HepG2 (cell line): Measurements from ENCODE around the gene MTREX. TPM values are rescaled to one million over a fixed set of nuclear protein-coding genes. Genes with fewer than 3 reads are reported as not detected.

ENCODE experiments used
- ATAC-seq: fragments of 200-7000 bp; cut with Tn5 transposase; 3 replicates; pipeline ENCODE4 v1.9.1; 2020; ENCODE audit warnings: mild to moderate bottlenecking, moderate library complexity
- BruUV-seq: library from RNA; stranded (reverse); fragments of 400-500 nt; replicated peaks from 2 replicates; lab custom pipeline; 2021; lab: Mats Ljungman, UMichigan
- CTCF ChIA-PET: fragments of 300-600 bp; formaldehyde crosslinking; extraction: SDS; loops from one replicate; lab custom pipeline; 2021; ENCODE audit warnings: low total read pairs, inconsistent platforms, low intra/inter-chr PET ratio; lab: Yijun Ruan, JAX
- POLR2A ChIA-PET: fragments of 350-600 bp; sonication (Branson Sonifier 250); formaldehyde crosslinking; loops from one replicate; lab custom pipeline; 2020; ENCODE audit warnings: antibody characterized with exemption, inconsistent platforms; lab: Yijun Ruan, JAX
- DNase-seq: peaks from one replicate; pipeline ENCODE4 v3.0.0-alpha.2; 2015; ENCODE audit warnings: low spot score
- FAIRE-seq: peaks from 3 replicates; lab custom pipeline; 2011; peaks lifted over from hg19 to GRCh38; lab: Jason Lieb, UNC
- H2AFZ ChIP-seq: one replicate; pipeline ENCODE4 v1.6.1; 2011; ENCODE audit warnings: low read length, inconsistent platforms
- H3K27ac ChIP-seq: fragments of 300-600 bp; 3 replicates; pipeline ENCODE4 v1.8.0; 2011; ENCODE audit warnings: mixed run types, mild to moderate bottlenecking, mixed read lengths, low read length, inconsistent platforms; ENCODE audit not compliant: insufficient read depth; ENCODE audit errors: extremely low read length
- H3K27me3 ChIP-seq, 2 experiments: fragments of 200-600 bp in 1 of 2; 2 replicates in 1 of 2; 3 replicates in 1 of 2; pipeline versions ENCODE4 v1.6.0 to v1.8.0; 2011; ENCODE audit warnings: low read length in 2 of 2, mild to moderate bottlenecking in 2 of 2, moderate library complexity in 2 of 2, inconsistent platforms in 1 of 2; ENCODE audit not compliant: insufficient read depth in 2 of 2, control insufficient read depth in 1 of 2
- H3K36me3 ChIP-seq, 2 experiments: fragments of 200-600 bp in 1 of 2; replicated peaks in 1 of 2; 2 replicates in 1 of 2; 3 replicates in 1 of 2; pipeline versions ENCODE4 v1.5.1 to v1.8.0; 2011; ENCODE audit warnings: low read length in 2 of 2, inconsistent platforms in 1 of 2; ENCODE audit not compliant: insufficient read depth in 2 of 2, control insufficient read depth in 1 of 2
- H3K4me1 ChIP-seq: 2 replicates; pipeline ENCODE4 v1.5.1; 2012; ENCODE audit warnings: low read length, inconsistent platforms; ENCODE audit not compliant: insufficient read depth
- H3K4me2 ChIP-seq: 2 replicates; pipeline ENCODE4 v1.6.0; 2011; ENCODE audit warnings: low read depth, low read length, inconsistent platforms
- H3K4me3 ChIP-seq, 3 experiments: fragments of 200-600 bp in 1 of 3; sonication (generic), shearing (Covaris generic) in 1 of 3; replicated peaks in 1 of 3; 2 replicates each; pipeline ENCODE4 v1.5.1; 2011 to 2016; ENCODE audit warnings: low read length in 3 of 3, inconsistent platforms in 2 of 3, low read depth in 2 of 3, mild to moderate bottlenecking in 2 of 3, control low read depth in 1 of 3, mixed read lengths in 1 of 3; ENCODE audit not compliant: insufficient read depth in 1 of 3
- H3K79me2 ChIP-seq: one replicate; pipeline ENCODE4 v1.6.1; 2011; ENCODE audit warnings: low read length, inconsistent platforms; ENCODE audit not compliant: insufficient read depth
- H3K9ac ChIP-seq: 2 replicates; pipeline ENCODE4 v1.6.0; 2011; ENCODE audit warnings: mild to moderate bottlenecking, low read depth, low read length, inconsistent platforms; ENCODE audit not compliant: insufficient read depth
- H3K9me3 ChIP-seq: 2 replicates; pipeline ENCODE4 v1.5.1; 2012; ENCODE audit warnings: mild to moderate bottlenecking, low read length
- H4K20me1 ChIP-seq: 2 replicates; pipeline ENCODE4 v1.6.0; 2011; ENCODE audit warnings: inconsistent platforms, mild to moderate bottlenecking, low read length, moderate library complexity; ENCODE audit not compliant: insufficient read depth
- ATF7-NPFF ChIP-seq: sonication (generic); formaldehyde crosslinking; IDR thresholded peaks from 2 replicates; pipeline ENCODE4 v1.8.1; 2023; ENCODE audit warnings: mild to moderate bottlenecking, low read depth, missing genetic modification reagents, moderate library complexity
- FOSL1 ChIP-seq: sonication (generic); formaldehyde crosslinking; IDR thresholded peaks from 2 replicates; pipeline ENCODE4 v1.9.0; 2021; ENCODE audit warnings: missing genetic modification reagents, borderline replicate concordance
- RBM39 ChIP-seq: fragments of 200-400 bp; formaldehyde crosslinking; IDR thresholded peaks from one replicate; pipeline ENCODE4 v1.6.1; 2018; ENCODE audit warnings: antibody characterized with exemption, mild to moderate bottlenecking, low read depth, low read length; ENCODE audit not compliant: poor library complexity, severe bottlenecking
- SMC3 ChIP-seq: IDR thresholded peaks from 2 replicates; pipeline ENCODE4 v1.6.1; 2011; ENCODE audit warnings: low read length, improper control_type of control experiment
- ZNF354B ChIP-seq: sonication (generic); formaldehyde crosslinking; IDR thresholded peaks from 2 replicates; pipeline ENCODE4 v1.8.0; 2022; ENCODE audit warnings: mild to moderate bottlenecking, missing genetic modification reagents
- ZNF891 ChIP-seq: sonication (generic); formaldehyde crosslinking; IDR thresholded peaks from 2 replicates; pipeline ENCODE4 v1.5.0; 2020; ENCODE audit warnings: mild to moderate bottlenecking, missing genetic modification reagents
- WGBS: methylation state at CpG from one replicate; pipeline ENCODE4 v1.1.6; 2017; ENCODE audit warnings: low lambda C conversion rate; 5-methylcytosine and 5-hydroxymethylcytosine counted together
- in situ Hi-C: cut with HindIII; loops from 2 replicates; pipeline ENCODE4 v1.10.0; 2017; ENCODE audit warnings: low pct_unique_long_range_greater_than_20kb; ENCODE audit not compliant: extremely low pct_ligation_motif_present
- intact Hi-C: fragments of 100-400 bp; cut with micrococcal nuclease; formaldehyde crosslinking; loops from one replicate; pipeline ENCODE4 v1.10.0; 2022; ENCODE audit not compliant: unreplicated experiment
- polyA plus RNA-seq, 8 experiments: library from polyadenylated mRNA; depleted of rRNA in 3 of 8; stranded (reverse) in 7 of 8; unstranded in 1 of 8; fragments of >200 nt; fragmentation: Illumina TruSeq in 4 of 8; extraction: Trizol in 4 of 8; gene quantifications; 2 replicates each; pipeline versions ENCODE4 v1.2.1 to v1.2.3, GENCODE V29; 2011 to 2016; ENCODE audit warnings: low read depth in 4 of 8, missing spikeins in 1 of 8, mixed read lengths in 1 of 8; ENCODE audit not compliant: insufficient read depth in 1 of 8
- total RNA-seq, 5 experiments: library from RNA; depleted of rRNA; stranded (reverse); fragments of >200 nt; fragmentation: Illumina TruSeq; extraction: Trizol; gene quantifications; 2 replicates each; pipeline ENCODE4 v1.2.3, GENCODE V29; 2016; ENCODE audit warnings: low read depth in 1 of 5
- TF ChIP-seq, protein P1 (sequence below): sonication (generic); formaldehyde crosslinking; IDR thresholded peaks from 2 replicates; pipeline ENCODE4 v1.4.0; 2020; ENCODE audit warnings: missing genetic modification reagents, borderline replicate concordance
- TF ChIP-seq, protein P2 (sequence below): sonication (generic); formaldehyde crosslinking; IDR thresholded peaks from 2 replicates; pipeline ENCODE4 v1.4.0; 2020; ENCODE audit warnings: missing genetic modification reagents, borderline replicate concordance
- TF ChIP-seq, protein P3 (sequence below): sonication (generic); formaldehyde crosslinking; conservative IDR thresholded peaks from 2 replicates; pipeline ENCODE4 v1.4.0; 2020; ENCODE audit warnings: missing genetic modification reagents

Gene MTREX
- total and polyA plus RNA-seq, 2 of the 13 experiments (the other 11 are each of a cell fraction or from before 2014, with no cell fraction given) = 16.4 to 91.5 TPM

DNA sequence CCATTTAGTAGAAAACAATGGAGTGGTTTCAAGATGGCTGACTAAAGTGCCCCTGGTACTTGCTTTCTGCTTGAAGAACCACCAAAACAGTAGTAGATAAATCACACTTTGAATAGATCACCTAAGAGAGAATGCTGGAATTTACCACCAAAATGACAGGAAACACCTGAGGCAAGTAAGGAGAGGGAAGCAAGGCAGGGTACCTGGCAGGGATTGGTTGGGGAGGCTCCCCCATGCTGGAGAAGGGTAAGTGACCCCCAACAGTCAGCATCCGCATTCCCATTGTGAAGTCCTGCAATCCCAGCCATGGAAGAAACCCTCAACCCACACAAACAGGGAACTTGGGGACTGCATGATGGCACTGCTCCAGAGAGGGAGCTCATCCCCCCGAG, 121.4 kb downstream of the MTREX start (continued):
- TF ChIP-seq, protein P1, sequence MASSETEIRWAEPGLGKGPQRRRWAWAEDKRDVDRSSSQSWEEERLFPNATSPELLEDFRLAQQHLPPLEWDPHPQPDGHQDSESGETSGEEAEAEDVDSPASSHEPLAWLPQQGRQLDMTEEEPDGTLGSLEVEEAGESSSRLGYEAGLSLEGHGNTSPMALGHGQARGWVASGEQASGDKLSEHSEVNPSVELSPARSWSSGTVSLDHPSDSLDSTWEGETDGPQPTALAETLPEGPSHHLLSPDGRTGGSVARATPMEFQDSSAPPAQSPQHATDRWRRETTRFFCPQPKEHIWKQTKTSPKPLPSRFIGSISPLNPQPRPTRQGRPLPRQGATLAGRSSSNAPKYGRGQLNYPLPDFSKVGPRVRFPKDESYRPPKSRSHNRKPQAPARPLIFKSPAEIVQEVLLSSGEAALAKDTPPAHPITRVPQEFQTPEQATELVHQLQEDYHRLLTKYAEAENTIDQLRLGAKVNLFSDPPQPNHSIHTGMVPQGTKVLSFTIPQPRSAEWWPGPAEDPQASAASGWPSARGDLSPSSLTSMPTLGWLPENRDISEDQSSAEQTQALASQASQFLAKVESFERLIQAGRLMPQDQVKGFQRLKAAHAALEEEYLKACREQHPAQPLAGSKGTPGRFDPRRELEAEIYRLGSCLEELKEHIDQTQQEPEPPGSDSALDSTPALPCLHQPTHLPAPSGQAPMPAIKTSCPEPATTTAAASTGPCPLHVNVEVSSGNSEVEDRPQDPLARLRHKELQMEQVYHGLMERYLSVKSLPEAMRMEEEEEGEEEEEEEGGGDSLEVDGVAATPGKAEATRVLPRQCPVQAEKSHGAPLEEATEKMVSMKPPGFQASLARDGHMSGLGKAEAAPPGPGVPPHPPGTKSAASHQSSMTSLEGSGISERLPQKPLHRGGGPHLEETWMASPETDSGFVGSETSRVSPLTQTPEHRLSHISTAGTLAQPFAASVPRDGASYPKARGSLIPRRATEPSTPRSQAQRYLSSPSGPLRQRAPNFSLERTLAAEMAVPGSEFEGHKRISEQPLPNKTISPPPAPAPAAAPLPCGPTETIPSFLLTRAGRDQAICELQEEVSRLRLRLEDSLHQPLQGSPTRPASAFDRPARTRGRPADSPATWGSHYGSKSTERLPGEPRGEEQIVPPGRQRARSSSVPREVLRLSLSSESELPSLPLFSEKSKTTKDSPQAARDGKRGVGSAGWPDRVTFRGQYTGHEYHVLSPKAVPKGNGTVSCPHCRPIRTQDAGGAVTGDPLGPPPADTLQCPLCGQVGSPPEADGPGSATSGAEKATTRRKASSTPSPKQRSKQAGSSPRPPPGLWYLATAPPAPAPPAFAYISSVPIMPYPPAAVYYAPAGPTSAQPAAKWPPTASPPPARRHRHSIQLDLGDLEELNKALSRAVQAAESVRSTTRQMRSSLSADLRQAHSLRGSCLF (CRISPR knock-in tag) = no peak
- TF ChIP-seq FOSL1 (CRISPR knock-in tag) = no peak
- TF ChIP-seq SMC3 = no peak

DNA sequence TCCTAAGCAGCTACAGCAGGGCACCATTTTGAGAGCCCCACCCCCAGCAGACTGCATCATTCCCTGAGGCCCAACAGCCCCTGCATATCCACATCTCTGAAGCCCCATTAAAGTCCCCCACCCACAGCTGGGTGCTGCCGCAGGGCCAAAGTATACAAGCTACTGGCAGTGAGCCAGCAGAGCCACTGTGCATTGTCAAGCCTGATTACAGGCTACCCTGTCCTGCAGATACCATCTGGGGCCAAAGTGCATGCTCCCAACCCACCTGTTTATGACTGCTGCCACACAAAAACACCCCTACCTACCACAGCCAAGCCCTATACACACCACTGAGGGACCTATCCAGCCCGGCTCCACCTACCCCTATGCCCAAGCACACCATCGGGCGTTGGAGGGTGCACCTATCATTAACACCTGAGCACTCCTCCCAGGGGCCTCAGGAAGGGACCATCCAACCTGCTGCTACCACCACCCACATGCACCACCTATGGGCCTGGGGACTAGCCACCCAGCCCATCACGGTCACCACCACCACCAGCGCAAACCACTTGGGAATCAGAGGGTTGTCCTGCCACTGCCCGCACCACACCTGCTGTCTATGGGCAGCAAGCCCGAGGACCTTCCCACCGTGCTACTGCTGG, 121.9 kb downstream of the MTREX start:
- H2AFZ ChIP-seq = no peak overlapping the region
- DNase-seq = peak; percentile 84
- in situ Hi-C loops (no loop called here), intact Hi-C loops (no loop called here)
- 0 out of 2 replicates have a peak overlapping the region, but pooled peaks have one; percentile 14 for H3K4me2 ChIP-seq
- peaks cover 4 to 21% of the 10 kb centered on the region in 2 experiments; a peak in 4 of 5 replicates for H3K36me3 ChIP-seq
- no peak overlapping the region for H3K9ac ChIP-seq
- BruUV-seq = no TSS peak
- peaks cover 16% of the 10 kb centered on the region for H3K4me1 ChIP-seq
- CTCF ChIA-PET = no interaction called here
- no peaks in the 10 kb centered on the region for H3K79me2 ChIP-seq
- POLR2A ChIA-PET = interaction anchor here (1.0 kb wide), 1 partner anchor 12 kb away, joined by 3 read pairs; no protein-coding TSS in a partner anchor
- no peaks in the 10 kb centered on the region for H4K20me1 ChIP-seq
- 100% methylated on average over 7 of the region's 9 CpGs for WGBS
- H3K4me3 ChIP-seq = no peak overlapping the region
- FAIRE-seq = no peak
- H3K9me3 ChIP-seq = no peaks in the 10 kb centered on the region
- ATAC-seq = peak; percentile 93
- H3K27me3 ChIP-seq = no peaks in the 10 kb centered on the region
- H3K27ac ChIP-seq = peak overlapping the region; percentile 38
- TF ChIP-seq ZNF354B (CRISPR knock-in tag) (no peak), ATF7-NPFF (peak; percentile 46; the same call in 1 of the 2 replicates), ZNF891 (CRISPR knock-in tag) (no peak), RBM39 (no peak)
- TF ChIP-seq, protein P2, sequence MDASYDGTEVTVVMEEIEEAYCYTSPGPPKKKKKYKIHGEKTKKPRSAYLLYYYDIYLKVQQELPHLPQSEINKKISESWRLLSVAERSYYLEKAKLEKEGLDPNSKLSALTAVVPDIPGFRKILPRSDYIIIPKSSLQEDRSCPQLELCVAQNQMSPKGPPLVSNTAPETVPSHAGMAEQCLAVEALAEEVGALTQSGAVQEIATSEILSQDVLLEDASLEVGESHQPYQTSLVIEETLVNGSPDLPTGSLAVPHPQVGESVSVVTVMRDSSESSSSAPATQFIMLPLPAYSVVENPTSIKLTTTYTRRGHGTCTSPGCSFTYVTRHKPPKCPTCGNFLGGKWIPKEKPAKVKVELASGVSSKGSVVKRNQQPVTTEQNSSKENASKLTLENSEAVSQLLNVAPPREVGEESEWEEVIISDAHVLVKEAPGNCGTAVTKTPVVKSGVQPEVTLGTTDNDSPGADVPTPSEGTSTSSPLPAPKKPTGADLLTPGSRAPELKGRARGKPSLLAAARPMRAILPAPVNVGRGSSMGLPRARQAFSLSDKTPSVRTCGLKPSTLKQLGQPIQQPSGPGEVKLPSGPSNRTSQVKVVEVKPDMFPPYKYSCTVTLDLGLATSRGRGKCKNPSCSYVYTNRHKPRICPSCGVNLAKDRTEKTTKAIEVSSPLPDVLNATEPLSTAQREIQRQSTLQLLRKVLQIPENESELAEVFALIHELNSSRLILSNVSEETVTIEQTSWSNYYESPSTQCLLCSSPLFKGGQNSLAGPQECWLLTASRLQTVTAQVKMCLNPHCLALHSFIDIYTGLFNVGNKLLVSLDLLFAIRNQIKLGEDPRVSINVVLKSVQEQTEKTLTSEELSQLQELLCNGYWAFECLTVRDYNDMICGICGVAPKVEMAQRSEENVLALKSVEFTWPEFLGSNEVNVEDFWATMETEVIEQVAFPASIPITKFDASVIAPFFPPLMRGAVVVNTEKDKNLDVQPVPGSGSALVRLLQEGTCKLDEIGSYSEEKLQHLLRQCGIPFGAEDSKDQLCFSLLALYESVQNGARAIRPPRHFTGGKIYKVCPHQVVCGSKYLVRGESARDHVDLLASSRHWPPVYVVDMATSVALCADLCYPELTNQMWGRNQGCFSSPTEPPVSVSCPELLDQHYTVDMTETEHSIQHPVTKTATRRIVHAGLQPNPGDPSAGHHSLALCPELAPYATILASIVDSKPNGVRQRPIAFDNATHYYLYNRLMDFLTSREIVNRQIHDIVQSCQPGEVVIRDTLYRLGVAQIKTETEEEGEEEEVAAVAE (CRISPR knock-in tag) = peak; percentile 59; the same call in 1 of the 2 replicates
- TF ChIP-seq, protein P3, sequence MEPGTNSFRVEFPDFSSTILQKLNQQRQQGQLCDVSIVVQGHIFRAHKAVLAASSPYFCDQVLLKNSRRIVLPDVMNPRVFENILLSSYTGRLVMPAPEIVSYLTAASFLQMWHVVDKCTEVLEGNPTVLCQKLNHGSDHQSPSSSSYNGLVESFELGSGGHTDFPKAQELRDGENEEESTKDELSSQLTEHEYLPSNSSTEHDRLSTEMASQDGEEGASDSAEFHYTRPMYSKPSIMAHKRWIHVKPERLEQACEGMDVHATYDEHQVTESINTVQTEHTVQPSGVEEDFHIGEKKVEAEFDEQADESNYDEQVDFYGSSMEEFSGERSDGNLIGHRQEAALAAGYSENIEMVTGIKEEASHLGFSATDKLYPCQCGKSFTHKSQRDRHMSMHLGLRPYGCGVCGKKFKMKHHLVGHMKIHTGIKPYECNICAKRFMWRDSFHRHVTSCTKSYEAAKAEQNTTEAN (CRISPR knock-in tag) = no peak
